ENCODE measurements around the gene MTA1.

DNA sequence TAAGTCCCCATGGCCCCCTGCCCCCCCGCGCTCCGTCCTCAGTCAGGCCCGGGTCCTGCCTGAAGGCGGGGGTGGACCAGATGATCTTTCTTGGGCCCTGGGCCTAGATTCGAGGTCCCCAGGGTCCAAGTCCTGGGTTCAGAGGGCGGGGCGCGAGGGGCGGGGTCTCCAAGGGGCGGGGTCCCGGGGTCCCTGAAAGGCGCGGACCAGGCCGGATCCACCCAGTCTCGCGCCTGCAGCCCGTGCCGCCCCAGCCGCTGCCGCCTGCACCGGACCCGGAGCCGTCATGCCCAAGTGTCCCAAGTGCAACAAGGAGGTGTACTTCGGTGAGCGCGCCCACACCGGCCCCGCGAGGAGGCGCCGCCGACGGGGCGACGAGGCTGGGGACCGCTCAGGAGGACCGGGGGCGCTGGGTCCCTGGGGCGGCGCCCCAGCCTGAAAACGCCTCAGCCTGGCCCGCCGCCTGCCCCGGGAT lies 67.4 kb downstream of the MTA1 start:
- TF ChIP-seq, protein P1, sequence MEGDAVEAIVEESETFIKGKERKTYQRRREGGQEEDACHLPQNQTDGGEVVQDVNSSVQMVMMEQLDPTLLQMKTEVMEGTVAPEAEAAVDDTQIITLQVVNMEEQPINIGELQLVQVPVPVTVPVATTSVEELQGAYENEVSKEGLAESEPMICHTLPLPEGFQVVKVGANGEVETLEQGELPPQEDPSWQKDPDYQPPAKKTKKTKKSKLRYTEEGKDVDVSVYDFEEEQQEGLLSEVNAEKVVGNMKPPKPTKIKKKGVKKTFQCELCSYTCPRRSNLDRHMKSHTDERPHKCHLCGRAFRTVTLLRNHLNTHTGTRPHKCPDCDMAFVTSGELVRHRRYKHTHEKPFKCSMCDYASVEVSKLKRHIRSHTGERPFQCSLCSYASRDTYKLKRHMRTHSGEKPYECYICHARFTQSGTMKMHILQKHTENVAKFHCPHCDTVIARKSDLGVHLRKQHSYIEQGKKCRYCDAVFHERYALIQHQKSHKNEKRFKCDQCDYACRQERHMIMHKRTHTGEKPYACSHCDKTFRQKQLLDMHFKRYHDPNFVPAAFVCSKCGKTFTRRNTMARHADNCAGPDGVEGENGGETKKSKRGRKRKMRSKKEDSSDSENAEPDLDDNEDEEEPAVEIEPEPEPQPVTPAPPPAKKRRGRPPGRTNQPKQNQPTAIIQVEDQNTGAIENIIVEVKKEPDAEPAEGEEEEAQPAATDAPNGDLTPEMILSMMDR (IDR thresholded peaks at IDR 0.05; ENCODE audit: insufficient read depth, low read length), result no peak
- no peak for TF ChIP-seq POLR2AphosphoS5 (IDR thresholded peaks at IDR 0.05; ENCODE audit: low read depth)
- TF ChIP-seq GABPA (IDR thresholded peaks at IDR 0.05; ENCODE audit: low read depth), result no peak
- TF ChIP-seq, protein P2, sequence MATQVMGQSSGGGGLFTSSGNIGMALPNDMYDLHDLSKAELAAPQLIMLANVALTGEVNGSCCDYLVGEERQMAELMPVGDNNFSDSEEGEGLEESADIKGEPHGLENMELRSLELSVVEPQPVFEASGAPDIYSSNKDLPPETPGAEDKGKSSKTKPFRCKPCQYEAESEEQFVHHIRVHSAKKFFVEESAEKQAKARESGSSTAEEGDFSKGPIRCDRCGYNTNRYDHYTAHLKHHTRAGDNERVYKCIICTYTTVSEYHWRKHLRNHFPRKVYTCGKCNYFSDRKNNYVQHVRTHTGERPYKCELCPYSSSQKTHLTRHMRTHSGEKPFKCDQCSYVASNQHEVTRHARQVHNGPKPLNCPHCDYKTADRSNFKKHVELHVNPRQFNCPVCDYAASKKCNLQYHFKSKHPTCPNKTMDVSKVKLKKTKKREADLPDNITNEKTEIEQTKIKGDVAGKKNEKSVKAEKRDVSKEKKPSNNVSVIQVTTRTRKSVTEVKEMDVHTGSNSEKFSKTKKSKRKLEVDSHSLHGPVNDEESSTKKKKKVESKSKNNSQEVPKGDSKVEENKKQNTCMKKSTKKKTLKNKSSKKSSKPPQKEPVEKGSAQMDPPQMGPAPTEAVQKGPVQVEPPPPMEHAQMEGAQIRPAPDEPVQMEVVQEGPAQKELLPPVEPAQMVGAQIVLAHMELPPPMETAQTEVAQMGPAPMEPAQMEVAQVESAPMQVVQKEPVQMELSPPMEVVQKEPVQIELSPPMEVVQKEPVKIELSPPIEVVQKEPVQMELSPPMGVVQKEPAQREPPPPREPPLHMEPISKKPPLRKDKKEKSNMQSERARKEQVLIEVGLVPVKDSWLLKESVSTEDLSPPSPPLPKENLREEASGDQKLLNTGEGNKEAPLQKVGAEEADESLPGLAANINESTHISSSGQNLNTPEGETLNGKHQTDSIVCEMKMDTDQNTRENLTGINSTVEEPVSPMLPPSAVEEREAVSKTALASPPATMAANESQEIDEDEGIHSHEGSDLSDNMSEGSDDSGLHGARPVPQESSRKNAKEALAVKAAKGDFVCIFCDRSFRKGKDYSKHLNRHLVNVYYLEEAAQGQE (IDR thresholded peaks at IDR 0.05; ENCODE audit: insufficient replicate concordance, low read depth), result no peak

Measured in HL-60 (cell line).